Esophagus squamous epithelium (tissue), 4 donors: ENCODE measurements around the gene DUSP8.

Experiments
- CTCF ChIP-seq, 6 experiments: fragments of 450-650 bp in 4 of 6; fragments of 200-600 bp in 2 of 6; sonication (generic) in 2 of 6; IDR thresholded peaks; one replicate each; pipeline ENCODE4 v1.5.1; 2016 to 2019; ENCODE audit warnings: antibody characterized with exemption in 6 of 6, mild to moderate bottlenecking in 4 of 6, moderate library complexity in 4 of 6
- POLR2A ChIP-seq, 4 donors: fragments of 450-650 bp; IDR thresholded peaks; one replicate each; pipeline ENCODE4 v1.6.1; 2017; ENCODE audit warnings: antibody characterized with exemption in 4 of 4, mild to moderate bottlenecking in 4 of 4, moderate library complexity in 3 of 4

GRCh38 chr11:1564535-1565172 is 7.4 kb downstream of the DUSP8 start:
- TF ChIP-seq CTCF (IDR thresholded peaks at IDR 0.05) (no peak), POLR2A (IDR thresholded peaks at IDR 0.05) (no peak)
